ENCODE data around the gene BCORL1.

BCORL1 gene

DNA sequence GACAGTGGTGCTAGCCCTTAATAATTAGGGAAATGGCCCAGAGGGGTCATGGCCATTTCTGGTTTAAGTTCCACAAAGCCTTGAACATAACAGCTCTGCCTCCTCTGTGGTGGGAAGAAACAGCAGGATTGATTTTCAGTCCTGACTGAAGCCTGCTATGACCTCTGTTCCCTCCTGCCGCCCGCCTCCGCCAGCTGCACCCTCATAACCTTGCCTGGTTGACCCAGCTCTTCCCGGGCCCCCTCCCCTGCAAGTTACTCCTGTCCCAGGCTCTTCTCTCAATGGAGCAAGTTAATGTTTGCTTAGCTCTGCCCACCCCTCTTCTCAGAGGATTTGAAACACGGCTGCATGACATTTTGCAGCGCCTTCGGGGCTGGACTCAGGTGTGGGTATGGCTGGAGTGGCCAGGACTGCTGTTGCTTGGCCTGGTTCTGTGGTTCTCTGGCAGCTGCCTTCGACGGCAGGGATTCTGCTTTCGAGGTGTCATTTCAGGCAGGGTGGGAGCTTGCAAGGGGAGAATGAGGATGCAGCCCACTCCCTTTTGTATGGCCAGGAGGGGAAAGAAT lies 27.3 kb downstream of the BCORL1 start:
- no peak for DNase-seq (ENCODE audit: low read depth in 2 of 2)

DNA sequence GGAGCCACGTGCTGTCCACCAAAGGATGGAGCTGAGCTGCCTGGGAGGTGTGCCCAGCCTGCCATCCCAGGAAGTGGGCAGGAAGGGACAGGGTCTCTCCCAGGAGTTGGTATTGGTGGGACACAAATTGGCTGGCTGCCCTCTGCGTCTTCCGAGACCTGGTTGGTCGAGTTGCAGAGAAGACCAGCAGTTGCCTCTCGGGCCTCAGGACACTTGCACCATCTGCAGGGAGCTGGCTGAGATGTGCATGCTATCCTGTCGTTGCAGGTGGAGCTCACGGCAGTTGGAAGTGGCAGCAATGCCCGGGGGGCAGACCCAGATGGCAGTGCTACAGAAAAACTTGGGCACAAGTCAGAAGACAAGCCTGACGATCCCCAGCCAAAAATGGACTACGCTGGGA lies 30.2 kb downstream of the BCORL1 start:
- DNase-seq (ENCODE audit: low read depth in 2 of 2) = no peak

DNA sequence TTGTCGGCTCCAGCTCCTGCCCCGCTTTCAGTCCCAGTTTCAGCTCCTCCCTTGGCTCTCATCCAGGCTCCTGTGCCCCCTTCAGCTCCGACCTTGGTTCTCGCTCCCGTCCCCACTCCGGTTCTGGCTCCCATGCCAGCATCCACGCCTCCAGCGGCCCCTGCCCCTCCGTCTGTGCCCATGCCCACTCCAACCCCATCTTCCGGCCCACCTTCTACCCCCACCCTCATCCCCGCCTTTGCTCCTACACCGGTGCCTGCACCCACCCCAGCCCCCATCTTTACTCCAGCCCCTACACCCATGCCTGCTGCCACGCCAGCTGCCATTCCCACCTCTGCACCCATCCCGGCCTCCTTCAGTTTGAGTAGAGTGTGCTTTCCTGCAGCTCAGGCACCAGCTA lies 31.2 kb downstream of the BCORL1 start:
- no peak for DNase-seq (ENCODE audit: low read depth in 2 of 2)

DNA sequence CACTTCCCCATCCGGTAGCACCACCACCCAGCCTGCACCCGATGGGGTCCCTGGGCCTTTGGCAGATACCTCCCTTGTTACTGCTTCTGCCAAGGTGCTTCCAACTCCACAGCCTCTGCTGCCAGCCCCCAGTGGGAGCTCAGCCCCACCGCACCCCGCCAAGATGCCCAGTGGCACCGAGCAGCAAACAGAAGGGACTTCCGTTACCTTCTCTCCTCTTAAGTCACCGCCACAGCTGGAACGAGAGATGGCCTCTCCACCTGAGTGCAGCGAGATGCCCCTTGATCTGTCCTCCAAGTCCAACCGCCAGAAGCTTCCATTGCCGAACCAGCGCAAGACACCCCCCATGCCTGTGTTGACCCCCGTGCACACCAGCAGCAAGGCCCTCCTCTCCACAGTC lies 31.9 kb downstream of the BCORL1 start:
- no peak for DNase-seq (ENCODE audit: low read depth in 2 of 2)

DNA sequence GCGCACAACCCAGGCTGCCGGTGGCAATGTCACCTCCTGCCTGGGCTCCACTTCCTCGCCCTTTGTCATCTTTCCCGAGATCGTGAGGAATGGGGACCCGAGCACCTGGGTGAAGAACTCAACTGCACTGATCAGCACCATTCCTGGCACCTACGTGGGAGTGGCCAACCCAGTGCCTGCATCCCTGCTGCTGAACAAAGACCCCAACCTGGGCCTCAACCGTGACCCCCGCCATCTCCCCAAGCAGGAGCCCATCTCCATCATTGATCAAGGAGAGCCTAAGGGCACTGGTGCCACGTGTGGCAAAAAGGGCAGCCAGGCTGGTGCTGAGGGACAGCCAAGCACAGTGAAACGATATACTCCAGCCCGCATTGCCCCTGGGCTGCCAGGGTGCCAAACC lies 32.3 kb downstream of the BCORL1 start:
- no peak for DNase-seq (ENCODE audit: low read depth in 2 of 2)

DNA sequence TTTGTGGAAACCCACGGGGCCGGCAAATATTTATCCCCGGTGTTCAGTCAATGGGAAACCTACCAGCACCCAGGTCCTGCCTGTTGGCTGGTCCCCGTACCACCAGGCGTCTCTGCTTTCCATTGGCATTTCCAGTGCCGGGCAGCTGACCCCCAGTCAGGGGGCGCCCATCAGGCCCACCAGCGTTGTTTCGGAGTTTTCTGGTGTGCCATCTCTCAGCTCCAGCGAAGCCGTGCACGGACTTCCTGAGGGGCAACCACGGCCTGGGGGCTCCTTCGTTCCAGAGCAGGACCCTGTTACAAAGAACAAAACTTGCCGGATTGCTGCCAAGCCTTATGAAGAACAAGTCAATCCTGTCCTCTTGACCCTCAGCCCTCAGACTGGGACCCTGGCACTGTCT lies 32.7 kb downstream of the BCORL1 start:
- DNase-seq (ENCODE audit: low read depth in 2 of 2) = no peak

DNA sequence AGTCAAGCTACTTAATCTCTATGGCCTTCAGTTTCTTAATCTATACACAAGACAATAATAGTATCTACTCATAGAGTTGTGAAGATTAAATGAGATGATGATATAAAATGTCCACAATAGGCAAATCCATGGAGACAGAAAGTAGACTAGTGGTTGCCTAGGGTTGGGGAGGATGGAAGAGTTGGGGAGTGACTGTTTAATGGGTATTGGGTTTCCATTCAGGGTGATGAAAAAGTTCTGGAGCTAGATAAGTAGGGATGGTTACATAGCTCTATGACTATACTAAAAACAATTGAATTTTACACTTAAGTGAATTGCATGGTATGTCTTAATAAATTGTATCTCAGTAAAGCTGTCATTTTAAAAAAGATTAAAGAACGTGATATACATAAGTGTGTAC lies 35.7 kb downstream of the BCORL1 start:
- DNase-seq (ENCODE audit: low read depth in 2 of 2) = no peak

DNA sequence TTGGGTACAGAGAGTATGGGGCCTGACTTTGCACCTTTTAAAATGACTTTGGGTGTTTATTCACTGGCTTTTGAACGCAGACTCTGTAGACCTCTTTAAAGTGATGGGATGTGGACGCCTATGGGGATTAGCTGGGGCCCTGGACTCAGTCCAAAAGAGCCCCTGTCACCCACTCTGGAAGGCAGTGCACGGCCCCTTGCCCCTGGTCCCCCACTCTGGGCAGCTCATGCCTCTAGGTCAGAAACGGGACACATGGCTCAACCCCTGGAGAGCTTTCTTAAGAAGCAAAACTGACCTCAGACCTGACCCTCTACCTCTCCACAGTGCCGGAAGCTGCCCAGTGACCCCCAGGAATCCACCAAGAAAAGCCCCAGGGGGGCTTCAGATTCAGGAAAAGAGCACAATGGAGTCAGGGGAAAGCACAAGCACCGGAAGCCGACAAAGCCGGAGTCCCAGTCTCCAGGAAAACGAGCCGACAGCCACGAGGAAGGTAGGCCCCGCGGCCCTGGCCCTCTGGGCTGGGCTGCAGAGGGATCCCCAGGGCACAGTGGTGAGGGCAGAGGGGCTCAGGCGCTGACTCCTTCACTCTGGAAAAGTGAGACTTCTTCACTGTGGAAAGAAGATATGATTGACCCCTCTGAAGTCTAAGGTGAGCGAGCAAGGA lies 38.4 kb downstream of the BCORL1 start:
- no peak for DNase-seq (ENCODE audit: low read depth in 2 of 2)

DNA sequence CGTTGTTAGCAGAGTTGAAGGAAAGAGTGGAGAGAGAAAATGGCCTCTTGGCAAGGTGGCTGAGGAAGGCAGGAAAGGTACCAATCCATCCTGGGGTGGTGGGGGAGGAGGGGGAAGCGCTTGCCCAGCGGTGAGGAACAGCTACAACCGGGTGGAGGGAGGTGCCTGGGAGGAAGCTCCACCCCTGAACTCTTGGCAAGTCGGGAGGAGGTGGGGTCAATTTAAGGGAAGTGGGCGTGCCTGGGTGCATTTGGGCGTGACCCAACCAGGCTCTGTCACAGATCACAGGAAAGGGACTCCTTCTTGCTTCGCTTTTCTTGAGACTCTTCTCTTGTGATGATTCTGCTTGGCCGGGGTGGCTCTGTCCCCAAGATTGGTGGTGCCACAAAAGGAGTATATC lies 41.7 kb downstream of the BCORL1 start:
- DNase-seq (ENCODE audit: low read depth in 2 of 2) = no peak

DNA sequence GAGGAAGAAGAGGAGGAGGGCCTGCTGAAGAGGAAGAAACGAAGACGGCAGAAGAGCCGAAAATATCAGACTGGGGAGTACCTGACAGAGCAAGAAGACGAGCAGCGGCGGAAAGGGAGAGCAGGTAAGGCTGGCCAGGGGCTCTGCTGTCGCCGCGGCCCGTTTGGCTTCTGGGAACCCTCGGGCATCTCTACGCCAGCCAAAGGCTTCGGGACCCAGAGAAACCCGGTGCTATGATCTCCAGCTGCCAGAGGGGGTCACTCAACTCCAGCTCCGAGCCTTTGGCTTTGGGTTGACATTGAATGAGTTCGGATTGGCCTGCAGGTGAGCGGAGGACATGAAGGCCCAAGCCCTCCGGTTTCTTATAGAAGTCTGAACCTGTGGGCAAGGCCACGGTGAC lies 42.8 kb downstream of the BCORL1 start:
- no peak for DNase-seq (ENCODE audit: low read depth in 2 of 2)

DNA sequence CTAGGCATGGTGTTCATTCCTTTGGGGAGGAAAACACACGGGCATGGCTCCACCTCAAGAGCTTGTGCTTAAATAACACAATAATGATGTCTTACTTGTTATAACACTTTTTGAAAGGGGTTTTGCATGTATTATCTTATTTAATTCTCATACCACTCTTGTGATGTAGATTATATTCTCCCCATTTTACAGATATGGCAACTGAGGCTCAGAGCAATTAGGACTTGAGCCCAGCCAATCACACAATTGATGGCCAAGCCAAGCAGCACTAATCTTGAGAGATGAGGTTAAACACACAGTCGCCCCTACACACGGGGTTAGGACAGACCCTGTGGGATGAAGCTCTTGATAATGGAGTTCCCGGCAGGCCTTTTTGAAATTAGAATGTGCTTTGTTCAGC lies 45.1 kb downstream of the BCORL1 start:
- DNase-seq (ENCODE audit: low read depth in 2 of 2) = no peak

DNA sequence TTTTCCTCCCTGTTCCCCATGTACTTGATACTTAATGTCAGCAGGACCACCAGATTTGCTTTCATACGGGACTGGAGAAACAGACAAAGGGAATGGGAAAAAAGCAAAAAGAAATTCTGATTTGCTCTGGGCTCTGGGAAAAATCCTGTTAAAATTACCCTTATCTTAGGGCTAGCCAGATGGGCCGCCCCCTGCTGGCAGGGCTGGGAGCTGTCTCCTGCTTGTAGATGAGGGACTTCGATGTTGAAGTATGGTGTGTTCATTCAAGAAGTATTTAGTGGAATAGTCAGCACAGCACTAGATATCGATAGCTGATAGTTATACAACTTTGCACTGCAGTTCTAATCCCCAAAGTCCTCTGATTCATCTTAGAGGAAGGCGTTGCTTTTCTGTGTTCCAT lies 45.8 kb downstream of the BCORL1 start:
- DNase-seq (ENCODE audit: low read depth in 2 of 2) = no peak

DNA sequence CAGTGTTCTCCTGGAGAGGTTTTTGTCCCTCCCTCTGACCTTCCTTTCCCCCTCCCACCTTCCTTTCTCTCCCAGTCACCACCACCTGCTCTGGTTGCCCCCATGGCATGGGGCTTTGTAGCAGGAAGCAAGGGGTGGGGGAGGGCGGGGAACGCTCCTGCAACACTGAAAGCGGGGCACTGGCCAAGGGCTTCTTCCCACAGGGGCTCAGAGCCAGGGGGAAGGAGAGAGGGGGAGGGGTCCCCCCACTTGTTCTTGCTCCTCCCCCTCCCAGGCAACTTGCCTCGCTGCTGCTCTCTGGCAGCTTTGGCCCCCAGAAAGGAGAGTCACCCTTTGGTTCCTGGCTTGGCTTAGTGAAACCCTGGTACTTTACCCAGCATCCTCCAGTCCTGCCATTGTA lies 48.4 kb downstream of the BCORL1 start:
- DNase-seq (ENCODE audit: low read depth in 2 of 2) = no peak

DNA sequence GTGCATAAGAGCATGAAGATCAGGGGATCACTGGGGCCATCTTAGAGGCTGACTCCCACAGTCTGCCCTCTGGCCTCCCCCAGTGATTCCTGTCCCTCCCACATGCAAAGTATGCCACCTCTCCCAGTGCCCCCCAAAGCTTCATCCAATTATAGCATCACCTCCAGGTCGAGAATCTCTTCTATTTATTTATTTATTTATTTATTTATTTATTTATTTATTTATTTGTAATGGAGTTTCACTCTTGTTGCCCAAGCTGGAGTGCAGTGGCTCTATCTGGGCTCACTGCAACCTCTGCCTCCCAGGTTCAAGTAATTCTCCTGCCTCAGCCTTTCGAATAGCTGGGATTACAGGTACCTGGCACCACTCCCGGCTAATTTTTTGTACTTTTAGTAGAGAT lies 50.1 kb downstream of the BCORL1 start:
- no peak for DNase-seq (ENCODE audit: low read depth in 2 of 2)

DNA sequence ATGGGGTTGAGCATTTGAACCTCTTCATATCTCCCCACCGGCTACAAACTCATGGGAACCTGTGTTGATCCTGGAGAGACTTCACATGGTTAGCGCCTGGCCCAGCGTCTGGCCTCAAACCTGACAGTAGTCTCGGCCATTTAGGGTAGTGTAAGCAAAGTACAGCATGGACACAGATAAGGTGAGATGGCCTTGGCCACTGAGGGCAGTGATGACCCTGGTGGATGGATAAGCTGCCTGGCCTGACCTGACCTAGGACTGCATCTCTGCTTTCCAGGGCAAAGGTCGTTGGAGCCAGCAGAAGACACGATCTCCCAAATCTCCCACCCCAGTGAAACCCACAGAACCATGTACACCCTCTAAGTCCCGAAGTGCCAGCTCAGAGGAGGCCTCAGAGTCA lies 51.7 kb downstream of the BCORL1 start:
- DNase-seq (ENCODE audit: low read depth in 2 of 2) = no peak

DNA sequence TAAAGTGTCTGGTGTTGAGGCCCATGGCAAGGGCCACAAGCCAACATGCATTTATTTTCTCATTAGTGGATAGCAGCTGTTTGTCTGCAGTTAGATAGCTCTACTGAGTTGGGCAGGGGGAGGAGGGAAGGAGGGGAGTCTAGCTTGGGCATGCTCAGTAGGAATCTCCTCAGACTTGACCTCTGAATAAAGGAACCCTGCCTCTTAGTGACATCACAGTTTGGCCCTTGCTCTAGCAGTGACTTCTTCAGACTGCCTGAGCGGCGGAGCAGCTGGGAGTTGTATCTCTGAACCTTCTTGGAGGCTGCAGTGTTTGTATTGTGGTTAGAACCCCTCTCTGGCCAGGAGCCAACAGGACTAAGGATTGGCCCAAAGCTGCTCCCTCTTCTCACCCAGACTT lies 57.4 kb downstream of the BCORL1 start:
- DNase-seq (ENCODE audit: low read depth in 2 of 2) = no peak

DNA sequence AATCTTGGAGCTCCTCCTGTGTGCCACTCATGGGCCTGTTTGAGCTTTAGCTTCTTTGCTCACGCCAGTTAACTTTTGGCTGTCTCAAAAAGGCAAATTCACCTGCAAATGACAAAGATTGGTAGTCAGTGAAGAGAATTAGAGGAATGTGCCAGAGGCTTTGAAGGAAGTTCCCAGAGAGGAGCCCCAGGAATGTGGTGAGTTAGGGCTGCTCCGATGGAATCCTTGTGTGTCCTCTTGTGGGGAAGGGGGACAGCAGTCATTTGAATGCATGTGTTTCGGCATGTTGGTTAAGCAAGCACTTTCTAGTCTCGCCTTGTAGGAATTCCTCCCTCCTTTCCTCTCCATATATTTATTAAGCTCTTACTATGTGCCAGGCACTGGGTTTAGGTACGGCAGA lies 65.0 kb downstream of the BCORL1 start:
- no peak for DNase-seq (ENCODE audit: low read depth in 2 of 2)

DNA sequence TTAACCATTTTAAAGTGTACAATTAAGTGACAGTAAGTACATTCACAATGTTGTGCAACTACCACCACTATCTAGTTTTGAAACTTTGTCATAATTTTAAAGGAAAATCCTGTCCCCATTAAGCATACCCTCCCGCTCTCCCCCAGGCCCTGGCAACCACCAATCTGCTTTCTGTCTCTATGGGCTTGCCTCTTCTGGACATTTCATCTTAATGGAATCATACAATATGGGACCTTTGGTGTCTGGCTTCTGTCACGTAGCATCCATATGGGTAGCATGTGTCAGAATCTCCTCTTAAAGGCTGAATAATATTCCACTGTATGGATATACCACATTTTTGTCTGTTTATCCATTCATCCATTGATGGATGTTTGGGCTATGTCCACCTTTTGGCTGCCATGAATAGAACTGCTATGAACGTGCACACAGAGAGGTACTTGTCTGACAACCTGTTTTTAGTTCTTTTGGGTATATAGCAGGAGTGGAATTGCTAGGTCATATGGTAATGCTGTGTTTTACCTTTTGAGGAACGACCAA lies 66.3 kb downstream of the BCORL1 start:
- no peak for DNase-seq (ENCODE audit: low read depth in 2 of 2)

DNA sequence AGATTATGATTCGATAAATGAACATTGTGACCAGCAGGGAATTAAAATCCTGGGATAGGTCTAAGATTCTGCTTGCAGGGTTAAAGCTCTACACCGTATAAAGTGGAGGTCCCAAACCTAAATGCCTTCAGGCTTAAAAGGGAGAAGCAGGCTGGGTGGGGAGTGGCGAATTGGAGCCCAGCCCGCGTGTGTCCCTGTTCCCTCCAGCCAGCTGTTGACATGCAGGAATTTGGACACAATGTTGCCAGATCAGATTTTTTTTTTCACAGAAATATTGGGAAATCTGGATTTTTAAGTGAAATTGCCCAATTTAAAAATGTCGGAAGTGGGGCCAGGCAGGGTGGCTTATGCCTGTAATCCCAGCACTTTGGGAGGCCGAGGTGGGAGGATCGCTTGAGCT lies 67.4 kb downstream of the BCORL1 start:
- no peak for DNase-seq (ENCODE audit: low read depth in 2 of 2)

DNA sequence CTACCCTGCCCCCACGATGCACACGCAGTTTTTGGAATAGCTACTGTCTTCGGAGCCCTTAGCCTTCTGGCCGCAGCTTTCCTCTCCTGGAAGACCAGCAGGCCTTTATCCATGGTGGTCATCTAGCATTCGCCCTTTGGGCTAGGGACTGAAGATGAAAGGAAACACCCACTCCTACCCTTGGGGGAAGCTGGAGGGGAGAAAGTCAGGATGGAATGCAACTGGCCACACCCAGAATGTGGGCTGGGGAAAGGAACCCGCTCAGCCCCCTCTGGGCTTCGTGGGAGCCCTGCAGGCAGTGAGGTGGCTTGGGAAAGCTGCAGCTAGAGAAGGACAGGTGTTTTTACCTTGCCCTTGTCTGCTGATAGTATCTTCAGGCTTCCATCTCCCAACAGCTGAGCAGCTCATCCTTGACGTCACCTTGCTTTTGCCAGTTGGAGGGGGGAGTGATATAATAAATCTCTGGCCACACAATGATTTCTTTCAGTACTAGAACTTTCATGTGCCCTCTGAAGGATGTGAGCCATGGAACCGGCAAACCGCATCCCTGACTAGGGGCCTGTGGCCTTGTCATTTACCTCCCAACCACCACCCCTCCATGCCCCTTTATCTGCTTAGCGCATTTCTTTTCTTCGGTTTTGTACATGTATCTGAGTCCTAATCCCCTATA lies 68.9 kb downstream of the BCORL1 start:
- no peak for DNase-seq (ENCODE audit: low read depth in 2 of 2)

DNA sequence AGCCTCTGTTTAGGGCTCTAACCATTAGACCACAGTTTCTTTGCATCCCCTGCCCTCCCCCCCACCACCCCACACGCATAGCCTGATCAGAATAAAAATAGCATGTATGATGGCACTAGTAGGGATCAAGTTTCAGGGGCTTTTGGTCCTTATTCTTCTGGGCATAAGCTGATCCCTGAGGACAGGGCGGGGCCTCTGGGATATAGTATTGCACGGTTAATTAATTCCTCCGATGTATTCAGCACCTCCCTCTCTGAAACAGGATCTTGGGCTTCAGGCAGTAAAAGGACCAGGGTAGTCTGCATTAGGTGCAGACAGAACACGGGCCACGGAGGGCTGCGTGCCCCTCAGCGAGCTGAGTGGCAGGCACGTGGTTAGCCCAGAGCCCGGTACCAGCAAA lies 70.8 kb downstream of the BCORL1 start:
- no peak for DNase-seq (ENCODE audit: low read depth in 2 of 2)

DNA sequence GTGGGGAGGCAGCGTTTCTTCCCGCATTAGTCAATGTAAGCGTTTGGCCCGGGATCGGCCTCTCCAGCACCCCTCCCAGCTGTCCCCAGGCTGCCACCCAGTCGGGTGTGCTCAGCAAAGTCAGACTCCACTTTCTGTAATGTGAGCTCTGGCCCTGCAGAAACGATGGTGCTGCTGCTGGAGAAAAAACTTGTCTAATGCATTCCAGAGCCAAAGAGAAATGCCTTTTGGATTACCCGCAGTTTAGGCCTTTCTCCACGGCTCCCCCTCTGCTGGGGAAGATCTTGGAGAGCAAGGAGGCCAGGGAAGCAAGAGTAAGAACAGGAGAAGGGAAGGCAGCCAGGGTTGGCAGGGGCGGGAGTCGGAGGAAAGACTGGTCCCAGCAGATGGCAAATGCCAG lies 72.7 kb downstream of the BCORL1 start:
- DNase-seq (ENCODE audit: low read depth in 2 of 2) = peak; percentile 25 to 27

DNA sequence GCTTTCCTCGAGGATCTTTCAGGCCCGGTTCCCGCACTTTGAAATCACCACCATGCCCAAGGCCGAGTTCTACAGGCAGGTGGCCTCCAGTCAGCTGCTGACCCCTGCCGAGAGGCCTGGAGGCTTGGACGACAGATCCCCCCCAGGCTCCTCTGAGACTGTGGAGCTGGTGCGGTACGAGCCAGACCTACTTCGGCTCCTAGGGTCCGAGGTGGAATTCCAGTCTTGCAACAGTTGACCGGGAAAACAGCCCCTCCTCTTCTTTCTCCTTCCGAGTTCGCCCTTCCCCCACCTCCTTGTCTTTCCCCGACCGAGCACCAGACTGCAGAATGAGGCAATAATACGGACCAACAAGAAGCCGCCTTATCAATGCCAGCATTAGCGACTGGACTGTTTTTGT lies 73.5 kb downstream of the BCORL1 start:
- no peak for DNase-seq (ENCODE audit: low read depth in 2 of 2)

All from fibroblast of skin of left biceps (primary cell).